Smooth muscle cell of the brain vasculature (primary cell): ENCODE results near the gene MPV17L2.
A peak's percentile ranks its signal among the peaks of the same experiment; 100 is the strongest.
"Not testable (repeated sequence)": the region's sequence is repeated elsewhere in the genome, so short reads cannot be mapped to it uniquely, and the experiment has no call there.

ENCODE experiments used
- DNase-seq: peaks from one replicate; pipeline ENCODE4 v3.0.0-alpha.2; 2012; ENCODE audit warnings: low read depth, low spot score

MPV17L2 gene

DNA sequence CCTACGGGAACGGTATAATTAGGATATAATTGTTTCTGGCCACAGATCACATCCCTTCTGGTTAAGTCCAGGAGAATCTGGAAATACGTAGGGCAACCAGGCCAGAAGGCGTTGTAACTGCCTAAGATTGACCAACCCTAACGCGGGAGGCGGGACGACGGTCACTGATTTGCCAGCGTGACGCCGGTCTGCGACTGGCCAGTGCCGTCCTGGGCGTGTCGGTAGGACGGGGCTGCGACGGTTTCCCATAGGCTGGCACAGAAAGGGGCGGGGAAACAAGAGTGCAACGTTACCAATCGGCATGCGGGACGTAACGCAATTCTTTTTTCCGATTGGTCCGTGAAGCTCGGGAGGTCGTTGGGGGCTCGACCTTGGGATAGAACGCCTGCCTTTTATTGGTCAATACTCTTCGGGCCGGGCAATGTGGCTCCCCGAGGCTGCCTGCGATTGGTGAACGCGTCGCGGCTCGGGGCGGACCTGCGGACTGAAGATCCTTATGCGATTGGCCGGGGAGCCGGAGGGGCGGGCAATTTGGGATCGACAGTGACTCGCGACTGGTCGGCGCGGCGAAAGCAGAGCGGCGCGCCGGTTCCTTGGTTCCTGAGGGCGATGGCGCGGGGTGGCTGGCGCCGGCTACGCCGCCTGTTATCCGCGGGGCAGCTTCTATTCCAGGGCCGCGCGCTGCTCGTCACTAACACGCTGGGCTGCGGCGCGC is at the start of gene MPV17L2:
TSS of gene MPV17L2 (plus strand) at position 546 of the 715 bp plus-strand sequence. CDS start at position 610, 64 bp downstream.
- DNase-seq = peak; percentile 99

GRCh38 chr19:18143902-18144301 is 49.1 kb upstream of the MPV17L2 start:
- DNase-seq = no peak

- no peak for DNase-seq
These were observed 48.7 kb upstream of the MPV17L2 start for GRCh38 chr19:18144361-18144760.

GRCh38 chr19:18144906-18145305 is 48.1 kb upstream of the MPV17L2 start:
- no peak for DNase-seq

DNA sequence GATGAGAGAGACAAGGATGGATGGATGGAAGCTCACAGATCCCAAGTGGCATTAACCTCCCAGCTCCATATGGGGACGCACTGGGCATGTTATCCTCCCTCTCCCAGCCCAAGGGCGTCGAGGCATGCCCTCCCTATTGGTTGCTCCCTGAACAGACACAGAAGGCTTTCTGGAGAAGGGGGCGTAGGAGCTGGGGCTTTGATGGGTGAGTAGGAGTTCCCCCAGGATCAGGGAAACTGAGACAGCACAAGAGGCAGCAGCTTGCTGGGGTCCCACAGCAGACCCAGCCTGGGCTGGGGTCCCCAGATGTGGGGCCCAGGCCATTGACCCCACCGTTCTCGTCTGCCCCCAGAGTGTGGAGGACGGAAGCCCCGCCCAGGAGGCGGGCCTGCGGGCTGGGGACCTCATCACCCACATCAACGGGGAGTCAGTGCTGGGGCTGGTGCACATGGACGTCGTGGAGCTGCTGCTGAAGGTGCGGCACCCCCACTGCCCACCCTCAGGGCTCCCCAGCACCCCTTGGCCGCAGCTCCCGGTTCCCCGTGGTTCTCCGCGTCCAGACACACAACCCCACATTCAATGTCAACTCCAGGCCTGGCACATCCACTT is 47.5 kb upstream of the MPV17L2 start:
- no peak for DNase-seq

DNA sequence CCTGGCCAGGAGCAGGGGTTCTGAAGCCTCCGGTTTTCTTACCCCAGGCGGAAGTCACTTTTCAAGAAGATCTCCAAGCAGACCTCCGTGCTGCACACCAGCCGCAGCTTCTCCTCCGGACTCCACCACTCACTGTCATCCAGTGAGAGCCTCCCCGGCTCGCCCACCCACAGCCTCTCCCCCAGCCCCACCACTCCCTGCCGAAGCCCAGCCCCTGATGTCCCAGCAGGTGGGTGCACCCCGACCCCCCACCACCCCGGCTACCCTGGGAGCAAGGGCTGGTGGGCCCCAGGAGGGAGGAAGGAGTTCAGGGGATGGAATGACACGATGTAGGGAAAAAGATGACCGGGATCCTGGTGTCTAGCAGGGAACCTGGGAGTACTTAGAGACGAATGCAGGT is 45.6 kb upstream of the MPV17L2 start:
- DNase-seq = no peak

GRCh38 chr19:18149596-18149975 is 43.4 kb upstream of the MPV17L2 start:
- no peak for DNase-seq

- DNase-seq = no peak
These were observed 42.0 kb upstream of the MPV17L2 start for GRCh38 chr19:18150776-18151624.

- peak; percentile 91 for DNase-seq
These were observed 40.6 kb upstream of the MPV17L2 start for GRCh38 chr19:18152442-18152816.

GRCh38 chr19:18152817-18153555 is 40.0 kb upstream of the MPV17L2 start, which contains the start of gene PIK3R2:
PIK3R2 (plus strand) TSS chr19:18153163; CDS start chr19:18155880, 2,717 bp downstream.
- peak; percentile 98 for DNase-seq

GRCh38 chr19:18153556-18154134 is 39.4 kb upstream of the MPV17L2 start:
- DNase-seq = no peak

- no peak for DNase-seq
These were observed 37.6 kb upstream of the MPV17L2 start for GRCh38 chr19:18155095-18156087.

DNA sequence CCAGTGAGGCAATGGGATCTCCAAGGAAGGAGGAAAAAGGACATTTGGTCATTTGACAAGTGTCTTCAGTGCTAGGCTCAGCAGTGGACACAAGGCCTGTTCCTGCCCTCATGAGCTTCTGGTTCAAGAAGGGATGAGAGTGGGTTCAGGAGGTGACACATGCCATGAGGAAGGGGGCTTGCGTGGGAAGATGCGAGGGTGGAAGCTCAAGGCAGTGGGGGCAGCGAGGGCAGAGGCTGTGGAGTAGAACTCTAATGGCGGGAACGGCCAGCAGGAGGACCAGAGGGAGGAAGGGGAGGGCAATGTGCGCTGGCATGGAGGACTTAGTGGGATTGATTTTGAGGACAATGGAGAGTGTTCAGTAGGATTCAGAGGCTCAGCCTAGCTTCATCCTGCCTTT is 36.8 kb upstream of the MPV17L2 start:
- no peak for DNase-seq

GRCh38 chr19:18156841-18157464 is 36.1 kb upstream of the MPV17L2 start:
- peak; percentile 70 for DNase-seq

GRCh38 chr19:18157465-18158063 is 35.5 kb upstream of the MPV17L2 start:
- DNase-seq = no peak

- DNase-seq = no peak
These were observed 34.6 kb upstream of the MPV17L2 start for GRCh38 chr19:18158467-18158866.

DNA sequence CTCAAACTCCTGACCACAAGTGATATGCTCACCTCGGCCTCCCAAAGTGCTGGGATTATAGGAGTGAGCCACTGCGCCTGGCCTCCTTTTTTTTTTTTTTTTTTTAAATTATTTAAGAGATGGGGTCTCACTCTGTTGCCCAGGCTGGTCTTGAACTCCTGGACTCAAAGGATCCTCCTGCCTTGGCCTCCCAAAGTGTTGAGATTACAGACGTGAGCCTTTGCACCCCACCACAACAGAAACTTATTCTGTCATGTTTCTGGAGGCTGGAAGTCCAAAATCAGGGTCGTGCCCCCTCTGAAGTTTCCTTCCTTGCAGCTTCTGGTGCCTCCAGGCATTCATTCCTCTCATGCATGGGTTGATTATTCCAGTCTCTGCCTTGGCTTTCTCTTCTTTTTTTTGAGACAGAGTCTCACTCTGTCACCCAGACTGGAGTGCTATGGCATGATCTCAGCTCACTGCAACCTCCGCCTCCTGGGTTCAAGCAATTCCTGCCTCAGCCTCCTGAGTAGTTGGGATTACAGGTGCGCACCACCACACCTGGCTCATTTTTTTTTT is 33.9 kb upstream of the MPV17L2 start:
- not testable (repeated sequence) for DNase-seq

DNA sequence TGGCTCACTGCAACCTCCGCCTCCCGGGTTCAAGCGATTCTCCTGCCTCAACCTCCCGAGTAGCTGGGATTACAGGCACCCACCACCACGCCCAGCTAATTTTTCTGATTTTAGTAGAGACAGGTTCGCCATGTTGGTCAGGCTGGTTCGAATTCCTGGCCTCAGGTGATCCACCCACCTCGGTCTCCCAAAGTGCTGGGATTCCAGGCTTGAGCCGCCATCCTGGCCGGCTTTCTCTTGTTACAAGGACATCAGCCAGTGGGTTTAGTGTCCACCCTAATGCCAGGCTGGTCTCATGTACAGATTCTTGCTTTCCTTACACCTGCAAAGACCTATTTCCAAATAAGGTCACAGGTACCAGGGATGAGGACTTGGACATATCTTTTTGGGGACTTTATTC is 33.2 kb upstream of the MPV17L2 start:
- no peak for DNase-seq

DNA sequence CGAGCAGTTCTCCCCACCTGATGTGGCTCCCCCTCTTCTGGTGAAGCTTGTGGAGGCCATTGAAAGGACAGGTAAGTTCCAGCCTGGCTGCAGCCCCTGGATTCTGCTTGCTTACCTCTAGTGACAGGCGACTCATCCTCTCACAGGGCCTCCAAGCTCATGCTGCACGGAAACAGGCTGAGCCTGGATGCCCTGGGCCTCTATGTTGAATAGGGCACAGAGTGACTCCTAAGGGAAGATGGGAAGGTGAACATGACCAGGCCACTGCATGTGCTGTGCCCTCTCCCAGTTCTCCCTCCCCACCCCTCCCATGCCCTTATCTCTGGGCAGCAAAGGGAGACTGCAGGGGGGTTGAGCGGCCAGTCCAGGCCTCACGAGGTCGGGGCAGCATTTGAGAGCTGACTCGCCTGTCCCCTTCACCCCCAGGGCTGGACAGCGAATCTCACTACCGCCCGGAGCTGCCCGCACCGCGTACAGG is 32.5 kb upstream of the MPV17L2 start:
- DNase-seq = no peak
